Measurements from ENCODE around the gene CYP4V2.

CYP4V2 gene

GRCh38 chr4:186191200-186192065 lies at the start of gene CYP4V2:
CYP4V2 (plus strand) TSS chr4:186191567; CDS start chr4:186191824, 257 bp downstream.
- DNase-seq (ENCODE audit: low read depth), result peak; percentile 71

GRCh38 chr4:186144198-186144945 lies 47.0 kb upstream of the CYP4V2 start:
- peak; percentile 31 for DNase-seq (ENCODE audit: low read depth)

GRCh38 chr4:186144946-186145569 lies 46.3 kb upstream of the CYP4V2 start:
- DNase-seq (ENCODE audit: low read depth), result peak; percentile 50

- no peak for DNase-seq (ENCODE audit: low read depth)
Measured at GRCh38 chr4:186146458-186146857, 44.9 kb upstream of the CYP4V2 start.

- DNase-seq (ENCODE audit: low read depth), result no peak
Measured at GRCh38 chr4:186148336-186148975, 42.9 kb upstream of the CYP4V2 start.

GRCh38 chr4:186149872-186150271 lies 41.5 kb upstream of the CYP4V2 start:
- peak; percentile 21 for DNase-seq (ENCODE audit: low read depth)

- no peak for DNase-seq (ENCODE audit: low read depth)
Measured at GRCh38 chr4:186150926-186151325, 40.4 kb upstream of the CYP4V2 start.

GRCh38 chr4:186151499-186151898 lies 39.9 kb upstream of the CYP4V2 start:
- DNase-seq (ENCODE audit: low read depth), result no peak

- DNase-seq (ENCODE audit: low read depth), result no peak
Measured at GRCh38 chr4:186158021-186158813, 33.1 kb upstream of the CYP4V2 start.

GRCh38 chr4:186158966-186159365 lies 32.4 kb upstream of the CYP4V2 start:
- DNase-seq (ENCODE audit: low read depth), result no peak

- DNase-seq (ENCODE audit: low read depth), result no peak
Measured at GRCh38 chr4:186159613-186160012, 31.8 kb upstream of the CYP4V2 start.

GRCh38 chr4:186161138-186161537 lies 30.2 kb upstream of the CYP4V2 start:
- no peak for DNase-seq (ENCODE audit: low read depth)

- DNase-seq (ENCODE audit: low read depth), result no peak
Measured at GRCh38 chr4:186166852-186167512, 24.4 kb upstream of the CYP4V2 start.

GRCh38 chr4:186167605-186168004 lies 23.8 kb upstream of the CYP4V2 start:
- DNase-seq (ENCODE audit: low read depth), result no peak

GRCh38 chr4:186168750-186169149 lies 22.6 kb upstream of the CYP4V2 start:
- DNase-seq (ENCODE audit: low read depth), result no peak

- DNase-seq (ENCODE audit: low read depth), result no peak
Measured at GRCh38 chr4:186169333-186169944, 21.9 kb upstream of the CYP4V2 start.

GRCh38 chr4:186169945-186170802 lies 21.2 kb upstream of the CYP4V2 start:
- no peak for DNase-seq (ENCODE audit: low read depth)

GRCh38 chr4:186170966-186171365 lies 20.4 kb upstream of the CYP4V2 start:
- no peak for DNase-seq (ENCODE audit: low read depth)

GRCh38 chr4:186172546-186172945 lies 18.8 kb upstream of the CYP4V2 start:
- DNase-seq (ENCODE audit: low read depth), result no peak

Measured in amniotic epithelial cell (primary cell).